C4-2B (cell line): Measurements from ENCODE around the gene DRD4.

Source experiments
- H3K27ac ChIP-seq: fragments of 450-650 bp; 2 replicates; pipeline ENCODE4 v1.5.1; 2017
- ZFX ChIP-seq: fragments of 450-650 bp; IDR thresholded peaks from 2 replicates; pipeline ENCODE4 v1.6.1; 2017
- TF ChIP-seq, protein P1 (sequence below): fragments of 450-650 bp; conservative IDR thresholded peaks from 2 replicates; pipeline ENCODE4 v1.5.1; 2017; ENCODE audit warnings: mild to moderate bottlenecking

Gene DRD4

DNA sequence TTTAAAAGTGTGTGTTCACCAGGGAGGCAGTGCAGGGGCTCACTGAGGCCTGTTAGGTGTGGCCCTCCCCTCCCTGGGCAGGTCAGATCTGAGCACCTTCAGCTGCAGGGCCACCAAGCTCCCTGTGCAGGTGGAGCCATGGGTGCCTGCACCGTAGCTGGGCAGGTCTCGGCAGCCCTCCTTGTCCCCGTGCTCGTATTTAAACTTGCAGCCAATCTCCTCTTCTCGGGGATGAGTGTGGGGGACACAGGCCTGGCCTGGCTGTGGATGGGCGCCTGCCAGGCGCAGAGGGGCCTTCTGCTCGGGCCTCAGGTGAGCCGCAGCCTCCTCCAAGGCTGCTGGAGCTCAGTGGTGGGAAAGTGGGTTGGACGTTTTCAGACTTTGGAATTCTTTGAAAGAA is 41.7 kb upstream of the DRD4 start:
- H3K27ac ChIP-seq: no peak overlapping the region
- TF ChIP-seq, protein P1, sequence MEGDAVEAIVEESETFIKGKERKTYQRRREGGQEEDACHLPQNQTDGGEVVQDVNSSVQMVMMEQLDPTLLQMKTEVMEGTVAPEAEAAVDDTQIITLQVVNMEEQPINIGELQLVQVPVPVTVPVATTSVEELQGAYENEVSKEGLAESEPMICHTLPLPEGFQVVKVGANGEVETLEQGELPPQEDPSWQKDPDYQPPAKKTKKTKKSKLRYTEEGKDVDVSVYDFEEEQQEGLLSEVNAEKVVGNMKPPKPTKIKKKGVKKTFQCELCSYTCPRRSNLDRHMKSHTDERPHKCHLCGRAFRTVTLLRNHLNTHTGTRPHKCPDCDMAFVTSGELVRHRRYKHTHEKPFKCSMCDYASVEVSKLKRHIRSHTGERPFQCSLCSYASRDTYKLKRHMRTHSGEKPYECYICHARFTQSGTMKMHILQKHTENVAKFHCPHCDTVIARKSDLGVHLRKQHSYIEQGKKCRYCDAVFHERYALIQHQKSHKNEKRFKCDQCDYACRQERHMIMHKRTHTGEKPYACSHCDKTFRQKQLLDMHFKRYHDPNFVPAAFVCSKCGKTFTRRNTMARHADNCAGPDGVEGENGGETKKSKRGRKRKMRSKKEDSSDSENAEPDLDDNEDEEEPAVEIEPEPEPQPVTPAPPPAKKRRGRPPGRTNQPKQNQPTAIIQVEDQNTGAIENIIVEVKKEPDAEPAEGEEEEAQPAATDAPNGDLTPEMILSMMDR: no peak

- TF ChIP-seq ZFX: no peak
- TF ChIP-seq, protein P1: no peak
- no peak overlapping the region for H3K27ac ChIP-seq
These were observed 40.7 kb upstream of the DRD4 start for GRCh38 chr11:596374-596773.

- no peak overlapping the region for H3K27ac ChIP-seq
- no peak for TF ChIP-seq ZFX
- TF ChIP-seq, protein P1: no peak
These were observed 39.8 kb upstream of the DRD4 start for GRCh38 chr11:597166-597725.

DNA sequence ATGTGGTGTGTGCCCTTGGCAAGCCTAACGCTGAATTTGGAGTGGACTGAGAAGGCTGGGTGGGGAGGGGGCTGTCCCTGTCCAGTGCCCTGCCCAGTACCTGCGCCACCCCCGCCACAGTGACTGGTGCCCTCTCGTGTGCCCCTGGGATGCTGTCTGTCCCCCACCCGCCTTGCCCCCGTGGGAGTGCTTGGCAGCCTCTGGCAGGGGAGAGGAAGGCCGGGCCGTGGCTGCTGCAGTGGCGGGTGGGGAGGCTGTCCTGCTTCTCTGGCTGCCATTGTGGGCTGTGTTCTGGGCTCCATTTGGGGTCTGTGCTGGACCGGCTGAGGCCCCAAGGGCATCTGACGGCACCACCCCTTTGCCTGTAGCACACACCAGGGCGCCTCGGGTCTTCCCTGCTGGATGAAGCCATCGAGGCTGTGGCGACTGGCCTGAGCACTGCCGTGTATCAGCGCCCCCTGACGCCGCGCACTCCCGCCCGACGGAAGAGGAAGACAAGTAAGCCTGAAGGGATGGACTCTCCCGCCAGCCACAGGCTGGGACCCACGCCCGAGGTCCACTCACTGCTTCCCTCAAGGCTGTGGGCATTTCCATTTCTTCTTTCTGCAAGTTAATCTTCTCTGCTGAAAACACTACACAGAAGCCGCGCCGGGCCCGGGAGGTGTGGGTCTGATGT is 38.9 kb upstream of the DRD4 start:
- H3K27ac ChIP-seq: no peak overlapping the region
- TF ChIP-seq, protein P1: no peak
- TF ChIP-seq ZFX: no peak

- TF ChIP-seq, protein P1: no peak
- TF ChIP-seq ZFX: no peak
- H3K27ac ChIP-seq: no peak overlapping the region
These were observed 35.4 kb upstream of the DRD4 start for GRCh38 chr11:601573-602245.

DNA sequence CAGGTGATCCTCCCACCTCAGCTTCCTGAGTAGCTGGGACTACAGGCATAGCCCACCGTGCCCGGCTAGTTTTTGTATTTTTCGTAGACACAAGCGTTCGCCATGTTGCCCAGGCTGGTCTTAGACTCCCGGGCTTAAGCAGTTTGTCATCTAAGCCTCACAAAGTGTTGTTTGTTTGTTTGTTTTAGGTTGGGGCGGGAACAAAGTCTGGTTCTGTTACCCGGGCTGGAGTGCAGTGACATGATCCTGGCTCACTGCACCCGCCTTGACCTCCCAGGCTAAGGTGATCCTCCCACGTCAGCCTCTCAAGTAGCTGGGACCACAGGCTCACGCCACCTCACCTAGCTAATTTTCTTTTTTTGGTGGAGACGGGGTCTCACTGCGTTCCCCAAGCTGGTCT is 33.9 kb upstream of the DRD4 start:
- no peak overlapping the region for H3K27ac ChIP-seq
- TF ChIP-seq, protein P1: no peak
- TF ChIP-seq ZFX: no peak
